GM21390 (cell line): ENCODE measurements around the gene CSMD2.

Experiments
- ATAC-seq: cut with Tn5 transposase; IDR thresholded peaks from one replicate; pipeline ENCODE4 v1.9.1; 2021; ENCODE audit not compliant: unreplicated experiment

The CSMD2 gene

GRCh38 chr1:33824321-33824720, 340.7 kb downstream of the CSMD2 start:
- no peak for ATAC-seq

- ATAC-seq, result no peak
These were observed 341.2 kb downstream of the CSMD2 start for GRCh38 chr1:33823830-33824229.

- ATAC-seq, result no peak
These were observed 341.6 kb downstream of the CSMD2 start for GRCh38 chr1:33823401-33823800.

GRCh38 chr1:33822396-33822795, 342.6 kb downstream of the CSMD2 start:
- ATAC-seq, result no peak

- ATAC-seq, result no peak
These were observed 343.7 kb downstream of the CSMD2 start for GRCh38 chr1:33821291-33821690.

GRCh38 chr1:33820804-33821203, 344.2 kb downstream of the CSMD2 start:
- ATAC-seq, result no peak

- ATAC-seq, result no peak
These were observed 345.1 kb downstream of the CSMD2 start for GRCh38 chr1:33819913-33820311.

GRCh38 chr1:33819290-33819912, 345.6 kb downstream of the CSMD2 start:
- ATAC-seq, result no peak

GRCh38 chr1:33818071-33818470, 347.0 kb downstream of the CSMD2 start:
- ATAC-seq, result no peak

- ATAC-seq, result no peak
These were observed 350.0 kb downstream of the CSMD2 start for GRCh38 chr1:33815061-33815460.

GRCh38 chr1:33814166-33814565, 350.9 kb downstream of the CSMD2 start:
- ATAC-seq, result no peak

GRCh38 chr1:33810571-33810970, 354.5 kb downstream of the CSMD2 start:
- ATAC-seq, result no peak

GRCh38 chr1:33805988-33806387, 359.0 kb downstream of the CSMD2 start:
- no peak for ATAC-seq

GRCh38 chr1:33802268-33802667, 362.8 kb downstream of the CSMD2 start:
- no peak for ATAC-seq

- ATAC-seq, result no peak
These were observed 367.2 kb downstream of the CSMD2 start for GRCh38 chr1:33797849-33798248.

GRCh38 chr1:33792651-33793050, 372.4 kb downstream of the CSMD2 start:
- no peak for ATAC-seq

- no peak for ATAC-seq
These were observed 372.8 kb downstream of the CSMD2 start for GRCh38 chr1:33792216-33792615.

- ATAC-seq, result no peak
These were observed 373.8 kb downstream of the CSMD2 start for GRCh38 chr1:33791251-33791650.

GRCh38 chr1:33790577-33790976, 374.5 kb downstream of the CSMD2 start:
- no peak for ATAC-seq

GRCh38 chr1:33784876-33785275, 380.2 kb downstream of the CSMD2 start:
- ATAC-seq, result no peak

- ATAC-seq, result no peak
These were observed 382.3 kb downstream of the CSMD2 start for GRCh38 chr1:33782776-33783175.

GRCh38 chr1:33781652-33782051, 383.4 kb downstream of the CSMD2 start:
- ATAC-seq, result no peak

- no peak for ATAC-seq
These were observed 387.7 kb downstream of the CSMD2 start for GRCh38 chr1:33777337-33777736.
